ENCODE results near the gene MYH7. TPM values are rescaled to one million over a fixed set of nuclear protein-coding genes. Genes with fewer than 3 reads are reported as not detected.

The MYH7 gene
- total and polyA plus RNA-seq, 2 donors (not counting 1 experiment from before 2014, with no cell fraction given), result not detected

DNA sequence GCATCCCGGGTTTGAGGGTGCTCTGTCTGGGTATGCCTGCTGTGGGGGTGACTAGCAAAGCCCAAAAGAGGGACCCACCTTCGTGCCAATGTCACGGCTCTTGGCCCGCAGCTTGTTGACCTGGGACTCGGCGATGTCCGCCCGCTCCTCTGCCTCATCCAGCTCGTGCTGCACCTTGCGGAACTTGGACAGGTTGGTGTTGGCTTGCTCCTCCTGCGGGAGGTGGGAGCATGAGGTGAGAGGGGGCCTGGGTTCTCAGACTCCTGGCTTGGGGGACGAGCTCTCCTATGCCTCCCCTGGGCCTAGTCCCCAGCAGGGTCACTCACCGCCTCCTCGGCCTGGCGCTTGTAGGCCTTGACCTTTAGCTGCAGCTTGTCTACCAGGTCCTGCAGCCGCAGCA, 21.8 kb downstream of the MYH7 start:
- no peak for DNase-seq (ENCODE audit: low read depth in 2 of 2)
- H3K27me3 ChIP-seq (ENCODE audit: control insufficient read depth, insufficient read depth, low read length), result peaks cover 6% of the 10 kb centered on the region
- H3K4me2 ChIP-seq (ENCODE audit: extremely low read depth, insufficient read depth, low read length), result no peak overlapping the region
- H3K36me3 ChIP-seq (ENCODE audit: control insufficient read depth, insufficient read depth, low read length), result no peaks in the 10 kb centered on the region
- H3K4me1 ChIP-seq (ENCODE audit: control insufficient read depth, extremely low read depth, insufficient read depth, low read length), result no peaks in the 10 kb centered on the region
- H2AFZ ChIP-seq (ENCODE audit: low read length), result no peak overlapping the region
- H3K27ac ChIP-seq (ENCODE audit: insufficient read depth, low read length), result no peak overlapping the region
- H3K9me3 ChIP-seq (ENCODE audit: control insufficient read depth, insufficient read depth, low read depth, low read length), result no peaks in the 10 kb centered on the region
- H3K9ac ChIP-seq (ENCODE audit: insufficient read depth, low read length), result no peak overlapping the region
- H3K79me2 ChIP-seq (ENCODE audit: control insufficient read depth, insufficient read depth, low read length), result no peaks in the 10 kb centered on the region
- no peak overlapping the region for H3K4me3 ChIP-seq (replicated peaks in 1 of 4; ENCODE audit: control extremely low read depth in 1 of 4, insufficient read depth in 1 of 4, low read depth in 3 of 4, low read length in 4 of 4)
- TF ChIP-seq CTCF (conservative IDR thresholded peaks at IDR 0.05 in 1 of 2, IDR thresholded peaks at IDR 0.05 in 1 of 2; ENCODE audit: low read depth in 1 of 2, low read length in 2 of 2) (no peak), EZH2 (IDR thresholded peaks at IDR 0.05; ENCODE audit: low read length, missing control alignments) (no peak)
- H4K20me1 ChIP-seq (ENCODE audit: control insufficient read depth, extremely low read depth, insufficient read depth, low read length), result no peaks in the 10 kb centered on the region

DNA sequence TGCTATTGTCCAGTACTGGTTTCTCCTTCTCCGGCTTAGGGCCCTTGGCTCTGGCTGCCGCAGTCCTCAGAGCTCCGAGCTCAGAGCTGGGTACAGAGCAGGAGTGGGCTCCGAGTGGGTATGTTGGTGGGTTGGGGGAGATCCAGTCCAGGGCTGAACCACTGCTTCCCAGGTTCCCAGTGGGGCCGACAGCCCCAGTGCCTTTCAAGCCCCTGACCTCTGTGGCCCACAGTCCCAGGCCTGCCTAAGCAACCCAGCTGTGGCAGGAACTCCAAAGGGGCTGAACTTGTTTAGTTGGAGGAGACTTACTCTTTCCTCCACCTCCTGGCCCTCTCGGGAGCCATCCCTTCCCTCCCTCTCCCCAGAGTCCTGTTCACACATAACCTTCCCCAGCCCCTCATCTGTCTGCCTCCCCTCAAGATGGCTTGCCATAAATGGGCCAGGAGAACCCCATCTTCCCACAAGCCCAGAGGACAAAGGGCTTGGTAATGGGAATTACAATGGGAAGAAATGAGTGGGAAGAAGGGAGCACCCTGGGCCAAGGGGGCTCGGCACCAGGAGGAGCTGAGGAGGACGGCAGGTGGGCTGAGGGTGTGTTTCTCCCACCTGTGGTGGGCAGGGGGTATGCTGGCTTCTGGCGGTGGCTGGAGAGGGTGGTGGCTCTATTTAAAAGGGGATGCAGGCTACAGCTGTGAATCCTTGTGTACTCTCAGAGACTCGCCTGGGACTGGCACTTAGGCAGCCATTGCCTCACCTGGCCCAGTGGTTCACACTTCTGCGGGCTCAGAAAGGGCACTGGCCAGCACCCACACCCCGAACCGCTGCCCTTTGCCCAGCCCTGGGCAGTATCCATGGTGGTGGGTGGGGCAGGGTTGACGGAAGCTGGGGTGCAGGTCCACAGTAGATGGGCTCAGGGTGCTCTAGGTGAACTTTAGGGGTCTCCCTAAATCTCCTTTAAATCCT, 23.6 kb downstream of the MYH7 start:
- Histone ChIP-seq H3K79me2 (ENCODE audit: control insufficient read depth, insufficient read depth, low read length) (no peaks in the 10 kb centered on the region), H3K27me3 (ENCODE audit: control insufficient read depth, insufficient read depth, low read length) (peaks cover 6% of the 10 kb centered on the region), H3K27ac (ENCODE audit: insufficient read depth, low read length) (no peak overlapping the region), H3K9ac (ENCODE audit: insufficient read depth, low read length) (no peak overlapping the region), H3K4me1 (ENCODE audit: control insufficient read depth, extremely low read depth, insufficient read depth, low read length) (no peaks in the 10 kb centered on the region), H2AFZ (ENCODE audit: low read length) (no peak overlapping the region), H4K20me1 (ENCODE audit: control insufficient read depth, extremely low read depth, insufficient read depth, low read length) (no peaks in the 10 kb centered on the region), H3K9me3 (ENCODE audit: control insufficient read depth, insufficient read depth, low read depth, low read length) (no peaks in the 10 kb centered on the region), H3K4me2 (ENCODE audit: extremely low read depth, insufficient read depth, low read length) (no peak overlapping the region), H3K36me3 (ENCODE audit: control insufficient read depth, insufficient read depth, low read length) (no peaks in the 10 kb centered on the region), H3K4me3 (replicated peaks in 1 of 4; ENCODE audit: control extremely low read depth in 1 of 4, insufficient read depth in 1 of 4, low read depth in 3 of 4, low read length in 4 of 4) (no peak overlapping the region)
- TF ChIP-seq CTCF (conservative IDR thresholded peaks at IDR 0.05 in 1 of 2, IDR thresholded peaks at IDR 0.05 in 1 of 2; ENCODE audit: low read depth in 1 of 2, low read length in 2 of 2), result no peak
- TF ChIP-seq EZH2 (IDR thresholded peaks at IDR 0.05; ENCODE audit: low read length, missing control alignments), result no peak
- DNase-seq (ENCODE audit: low read depth in 2 of 2), result no peak

- Histone ChIP-seq H3K79me2 (ENCODE audit: control insufficient read depth, insufficient read depth, low read length) (no peaks in the 10 kb centered on the region), H3K36me3 (ENCODE audit: control insufficient read depth, insufficient read depth, low read length) (no peaks in the 10 kb centered on the region), H3K9me3 (ENCODE audit: control insufficient read depth, insufficient read depth, low read depth, low read length) (no peaks in the 10 kb centered on the region), H3K4me3 (replicated peaks in 1 of 4; ENCODE audit: control extremely low read depth in 1 of 4, insufficient read depth in 1 of 4, low read depth in 3 of 4, low read length in 4 of 4) (no peak overlapping the region), H3K9ac (ENCODE audit: insufficient read depth, low read length) (no peak overlapping the region), H2AFZ (ENCODE audit: low read length) (no peak overlapping the region), H4K20me1 (ENCODE audit: control insufficient read depth, extremely low read depth, insufficient read depth, low read length) (no peaks in the 10 kb centered on the region), H3K4me1 (ENCODE audit: control insufficient read depth, extremely low read depth, insufficient read depth, low read length) (no peaks in the 10 kb centered on the region), H3K27ac (ENCODE audit: insufficient read depth, low read length) (no peak overlapping the region), H3K27me3 (ENCODE audit: control insufficient read depth, insufficient read depth, low read length) (peaks cover 6% of the 10 kb centered on the region), H3K4me2 (ENCODE audit: extremely low read depth, insufficient read depth, low read length) (no peak overlapping the region)
- TF ChIP-seq CTCF (conservative IDR thresholded peaks at IDR 0.05 in 1 of 2, IDR thresholded peaks at IDR 0.05 in 1 of 2; ENCODE audit: low read depth in 1 of 2, low read length in 2 of 2) (no peak), EZH2 (IDR thresholded peaks at IDR 0.05; ENCODE audit: low read length, missing control alignments) (no peak)
- DNase-seq (ENCODE audit: low read depth in 2 of 2), result no peak
These were observed 25.4 kb downstream of the MYH7 start for GRCh38 chr14:23409966-23410635.
